ENCODE results near the gene GARNL3.

The GARNL3 gene

DNA sequence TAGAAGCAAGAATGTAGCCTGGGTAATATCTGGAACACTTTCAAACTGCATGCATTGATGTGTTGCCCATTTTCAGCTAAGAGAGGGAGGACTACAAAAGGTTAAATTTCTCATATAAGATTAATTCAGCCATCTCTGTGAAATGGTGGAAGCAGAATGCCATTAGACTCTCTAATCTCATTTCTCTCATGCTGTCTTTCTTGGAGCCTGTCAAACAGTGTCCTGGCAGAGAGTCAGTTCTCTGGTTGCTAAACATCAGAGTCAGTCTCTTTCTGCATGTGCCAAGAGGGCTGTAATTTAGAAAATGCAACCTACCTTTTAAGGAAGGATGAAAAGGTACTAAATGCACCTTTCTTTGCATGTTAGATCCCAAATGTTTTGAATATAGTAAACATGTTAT is 910 bp upstream of the GARNL3 start:
- no peaks in the 10 kb centered on the region for H3K9me3 ChIP-seq (ENCODE audit: low read length)
- H3K27ac ChIP-seq (ENCODE audit: low read depth, low read length, poor library complexity, severe bottlenecking): no peak overlapping the region
- no peak overlapping the region for H3K4me3 ChIP-seq (ENCODE audit: low read depth, low read length, poor library complexity, severe bottlenecking)
- H3K79me2 ChIP-seq (ENCODE audit: insufficient read depth, low read length): no peaks in the 10 kb centered on the region
- no peaks in the 10 kb centered on the region for H3K9me2 ChIP-seq (ENCODE audit: low read depth, low read length)
- TF ChIP-seq CTCF (IDR thresholded peaks at IDR 0.05; ENCODE audit: low read length) (no peak), EZH2 (IDR thresholded peaks at IDR 0.05; ENCODE audit: borderline replicate concordance, low read length) (no peak)
- H3K27me3 ChIP-seq (ENCODE audit: insufficient read depth, low read length): 0 out of 2 replicates have a peak, but pooled peaks cover 4% of the 10 kb centered on the region
- H3K36me3 ChIP-seq (ENCODE audit: insufficient read depth, low read length): no peaks in the 10 kb centered on the region
- no peaks in the 10 kb centered on the region for H4K20me1 ChIP-seq (ENCODE audit: insufficient read depth, low read length)
- no peak overlapping the region for H2AFZ ChIP-seq (ENCODE audit: low read length)
- H3F3A ChIP-seq (ENCODE audit: insufficient read depth, low read length): no peaks in the 10 kb centered on the region
- H3K4me1 ChIP-seq (ENCODE audit: insufficient read depth, low read length, severe bottlenecking): no peaks in the 10 kb centered on the region
- no peak overlapping the region for H3K9ac ChIP-seq (ENCODE audit: low read length)
- H3K4me2 ChIP-seq (ENCODE audit: low read length): no peak overlapping the region

DNA sequence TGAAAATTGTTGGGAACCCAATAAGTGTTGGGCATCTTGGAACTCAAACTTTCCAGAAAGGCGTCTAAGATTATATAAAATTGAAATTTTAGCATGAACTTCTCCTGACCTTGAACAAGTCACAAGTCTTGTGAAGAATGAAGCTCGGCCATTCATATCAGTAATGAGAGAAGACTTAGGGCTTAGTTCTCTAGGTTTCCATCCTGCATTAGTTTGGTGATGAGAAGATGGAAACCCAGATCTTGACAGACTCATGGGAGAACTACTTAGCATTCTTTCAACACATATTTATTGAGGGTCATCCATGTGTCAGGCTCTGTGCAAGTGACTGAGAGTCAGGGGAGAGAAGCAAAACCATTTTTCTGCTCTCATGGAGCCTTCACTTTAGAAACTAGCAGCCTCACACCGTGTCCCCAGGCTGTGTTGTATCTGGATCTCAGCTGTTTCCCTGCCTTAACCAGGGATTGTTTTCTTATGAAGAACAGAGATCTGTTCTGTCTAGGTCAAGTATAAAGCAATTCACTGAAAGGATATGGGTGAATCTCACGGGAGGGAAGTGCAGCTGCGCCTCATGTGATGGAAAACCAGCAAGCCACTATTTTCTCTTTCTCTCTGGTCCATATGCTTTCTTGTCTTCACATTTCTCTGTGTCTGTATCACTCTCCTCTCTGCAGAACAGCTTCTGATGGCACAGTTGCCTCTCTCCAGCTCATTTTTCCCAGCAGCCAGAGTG is 3.4 kb downstream of the GARNL3 start:
- H3K9ac ChIP-seq (ENCODE audit: low read length): no peak overlapping the region
- no peaks in the 10 kb centered on the region for H3K9me3 ChIP-seq (ENCODE audit: low read length)
- no peak overlapping the region for H3K4me2 ChIP-seq (ENCODE audit: low read length)
- TF ChIP-seq CTCF (IDR thresholded peaks at IDR 0.05; ENCODE audit: low read length): no peak
- no peak for TF ChIP-seq EZH2 (IDR thresholded peaks at IDR 0.05; ENCODE audit: borderline replicate concordance, low read length)
- H3K4me3 ChIP-seq (ENCODE audit: low read depth, low read length, poor library complexity, severe bottlenecking): no peak overlapping the region
- H2AFZ ChIP-seq (ENCODE audit: low read length): no peak overlapping the region
- H3K79me2 ChIP-seq (ENCODE audit: insufficient read depth, low read length): no peaks in the 10 kb centered on the region
- no peaks in the 10 kb centered on the region for H3K36me3 ChIP-seq (ENCODE audit: insufficient read depth, low read length)
- no peaks in the 10 kb centered on the region for H3K4me1 ChIP-seq (ENCODE audit: insufficient read depth, low read length, severe bottlenecking)
- no peak overlapping the region for H3K27ac ChIP-seq (ENCODE audit: low read depth, low read length, poor library complexity, severe bottlenecking)
- H3K27me3 ChIP-seq (ENCODE audit: insufficient read depth, low read length): no peaks in the 10 kb centered on the region
- no peaks in the 10 kb centered on the region for H4K20me1 ChIP-seq (ENCODE audit: insufficient read depth, low read length)
- no peaks in the 10 kb centered on the region for H3F3A ChIP-seq (ENCODE audit: insufficient read depth, low read length)
- no peaks in the 10 kb centered on the region for H3K9me2 ChIP-seq (ENCODE audit: low read depth, low read length)

GRCh38 chr9:127269449-127269848 is 4.9 kb downstream of the GARNL3 start:
- no peaks in the 10 kb centered on the region for H3K9me3 ChIP-seq (ENCODE audit: low read length)
- H3K9me2 ChIP-seq (ENCODE audit: low read depth, low read length): no peaks in the 10 kb centered on the region
- H4K20me1 ChIP-seq (ENCODE audit: insufficient read depth, low read length): no peaks in the 10 kb centered on the region
- TF ChIP-seq EZH2 (IDR thresholded peaks at IDR 0.05; ENCODE audit: borderline replicate concordance, low read length): no peak
- no peak for TF ChIP-seq CTCF (IDR thresholded peaks at IDR 0.05; ENCODE audit: low read length)
- H3F3A ChIP-seq (ENCODE audit: insufficient read depth, low read length): no peaks in the 10 kb centered on the region
- H3K27me3 ChIP-seq (ENCODE audit: insufficient read depth, low read length): no peaks in the 10 kb centered on the region
- H3K4me2 ChIP-seq (ENCODE audit: low read length): no peak overlapping the region
- no peak overlapping the region for H2AFZ ChIP-seq (ENCODE audit: low read length)
- no peaks in the 10 kb centered on the region for H3K79me2 ChIP-seq (ENCODE audit: insufficient read depth, low read length)
- H3K4me3 ChIP-seq (ENCODE audit: low read depth, low read length, poor library complexity, severe bottlenecking): no peak overlapping the region
- H3K27ac ChIP-seq (ENCODE audit: low read depth, low read length, poor library complexity, severe bottlenecking): no peak overlapping the region
- no peaks in the 10 kb centered on the region for H3K4me1 ChIP-seq (ENCODE audit: insufficient read depth, low read length, severe bottlenecking)
- no peak overlapping the region for H3K9ac ChIP-seq (ENCODE audit: low read length)
- no peaks in the 10 kb centered on the region for H3K36me3 ChIP-seq (ENCODE audit: insufficient read depth, low read length)

Measured in OCI-LY1 (cell line).